Panc1 (cell line): ENCODE measurements around the gene ATP9A.

Experiments
- CTCF ChIP-seq: fragments of 450-650 bp; IDR thresholded peaks from 2 replicates; pipeline ENCODE4 v1.5.1; 2017; ENCODE audit warnings: mild to moderate bottlenecking
- POLR2AphosphoS5 ChIP-seq: IDR thresholded peaks from 2 replicates; pipeline ENCODE4 v1.6.1; 2012; ENCODE audit warnings: mild to moderate bottlenecking, low read depth, low read length, moderate library complexity
- REST ChIP-seq, 2 experiments: IDR thresholded peaks; 2 replicates each; pipeline ENCODE4 v1.6.1; 2011 to 2012; ENCODE audit warnings: low read depth in 2 of 2, control low read depth in 1 of 2, low read length in 1 of 2, mild to moderate bottlenecking in 1 of 2, moderate library complexity in 1 of 2; ENCODE audit not compliant: insufficient read depth in 1 of 2

- TF ChIP-seq CTCF (no peak), POLR2AphosphoS5 (no peak), REST (IDR thresholded peaks at IDR 0.05; ENCODE audit: insufficient read depth in 1 of 2, low read depth in 2 of 2, low read length in 1 of 2) (no peak)
These were observed 205.1 kb downstream of the ATP9A start for GRCh38 chr20:51563174-51563485.
